ENCODE results near the gene SPATA16. TPM values are rescaled to one million over a fixed set of nuclear protein-coding genes. Genes with fewer than 3 reads are reported as not detected.

Gene SPATA16
- total and polyA plus RNA-seq, 7 donors, result not detected

DNA sequence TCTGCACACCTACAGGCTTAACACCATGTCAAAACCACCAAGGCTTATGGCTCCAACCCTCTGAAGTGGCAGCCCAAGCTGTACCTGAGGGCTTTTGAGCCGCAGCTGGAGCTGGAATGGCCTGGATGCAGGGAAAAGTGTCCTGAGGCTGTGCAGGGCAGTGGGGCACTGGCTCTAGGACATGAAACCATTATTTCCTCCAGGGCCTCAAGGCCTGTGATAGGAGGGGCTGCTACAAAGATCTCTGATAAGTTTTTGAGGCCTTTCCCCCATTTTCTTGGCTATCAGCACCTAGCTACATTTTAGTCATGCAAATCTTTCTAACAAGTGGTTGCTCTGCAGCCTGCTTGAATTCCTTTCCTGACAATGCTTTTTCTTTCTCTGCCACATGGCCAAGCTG lies 37.6 kb downstream of the SPATA16 start:
- no peaks in the 10 kb centered on the region for H3K4me1 ChIP-seq
- no peak for DNase-seq
- no peaks in the 10 kb centered on the region for H3K27me3 ChIP-seq
- H3K4me3 ChIP-seq, result no peak overlapping the region
- H3K36me3 ChIP-seq, result no peaks in the 10 kb centered on the region
- peaks cover 0 to 6% (median 0%) of the 10 kb centered on the region in 4 donors for H3K9me3 ChIP-seq
- 63 to 78% methylated on average over 1 of the region's 1 CpG for WGBS, 2 donors
- intact Hi-C loops (cut with DNase I), result no loop called here
- no peak overlapping the region for H3K27ac ChIP-seq
- TF ChIP-seq, protein P1, sequence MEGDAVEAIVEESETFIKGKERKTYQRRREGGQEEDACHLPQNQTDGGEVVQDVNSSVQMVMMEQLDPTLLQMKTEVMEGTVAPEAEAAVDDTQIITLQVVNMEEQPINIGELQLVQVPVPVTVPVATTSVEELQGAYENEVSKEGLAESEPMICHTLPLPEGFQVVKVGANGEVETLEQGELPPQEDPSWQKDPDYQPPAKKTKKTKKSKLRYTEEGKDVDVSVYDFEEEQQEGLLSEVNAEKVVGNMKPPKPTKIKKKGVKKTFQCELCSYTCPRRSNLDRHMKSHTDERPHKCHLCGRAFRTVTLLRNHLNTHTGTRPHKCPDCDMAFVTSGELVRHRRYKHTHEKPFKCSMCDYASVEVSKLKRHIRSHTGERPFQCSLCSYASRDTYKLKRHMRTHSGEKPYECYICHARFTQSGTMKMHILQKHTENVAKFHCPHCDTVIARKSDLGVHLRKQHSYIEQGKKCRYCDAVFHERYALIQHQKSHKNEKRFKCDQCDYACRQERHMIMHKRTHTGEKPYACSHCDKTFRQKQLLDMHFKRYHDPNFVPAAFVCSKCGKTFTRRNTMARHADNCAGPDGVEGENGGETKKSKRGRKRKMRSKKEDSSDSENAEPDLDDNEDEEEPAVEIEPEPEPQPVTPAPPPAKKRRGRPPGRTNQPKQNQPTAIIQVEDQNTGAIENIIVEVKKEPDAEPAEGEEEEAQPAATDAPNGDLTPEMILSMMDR (IDR thresholded peaks at IDR 0.05), result no peak
- TF ChIP-seq POLR2AphosphoS5 (IDR thresholded peaks at IDR 0.05) (no peak), POLR2A (IDR thresholded peaks at IDR 0.05) (no peak), EP300 (IDR thresholded peaks at IDR 0.05) (no peak)

DNA sequence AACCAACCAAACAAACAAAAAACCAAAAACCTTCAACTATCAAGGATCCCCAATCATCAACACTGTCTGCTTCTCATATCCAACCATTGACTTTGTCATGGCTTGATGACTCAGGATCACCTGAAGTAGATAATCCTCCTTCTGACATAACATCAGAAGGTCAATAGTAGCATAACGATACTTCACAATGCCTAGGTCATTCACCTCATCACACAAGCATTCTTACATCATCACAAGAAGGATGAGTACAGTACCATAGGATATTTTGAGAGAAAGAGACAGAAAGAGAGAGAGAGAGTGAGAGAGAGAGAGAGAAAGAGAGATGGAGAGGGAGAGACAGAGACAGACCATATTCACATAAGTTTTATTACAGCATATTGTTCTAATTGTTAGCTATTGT lies 42.1 kb downstream of the SPATA16 start:
- H3K27me3 ChIP-seq, result no peaks in the 10 kb centered on the region
- H3K36me3 ChIP-seq, result no peaks in the 10 kb centered on the region
- H3K9me3 ChIP-seq, result peaks cover 0 to 6% (median 0%) of the 10 kb centered on the region in 4 donors
- WGBS, 2 donors, result 83 to 92% methylated on average over 1 of the region's 1 CpG
- intact Hi-C loops (cut with DNase I), result no loop called here
- H3K4me1 ChIP-seq, result no peaks in the 10 kb centered on the region
- no peak overlapping the region for H3K4me3 ChIP-seq
- no peak for DNase-seq
- TF ChIP-seq POLR2AphosphoS5 (IDR thresholded peaks at IDR 0.05) (no peak), POLR2A (IDR thresholded peaks at IDR 0.05) (no peak), EP300 (IDR thresholded peaks at IDR 0.05) (no peak)
- TF ChIP-seq, protein P1 (IDR thresholded peaks at IDR 0.05), result no peak
- H3K27ac ChIP-seq, result no peak overlapping the region

DNA sequence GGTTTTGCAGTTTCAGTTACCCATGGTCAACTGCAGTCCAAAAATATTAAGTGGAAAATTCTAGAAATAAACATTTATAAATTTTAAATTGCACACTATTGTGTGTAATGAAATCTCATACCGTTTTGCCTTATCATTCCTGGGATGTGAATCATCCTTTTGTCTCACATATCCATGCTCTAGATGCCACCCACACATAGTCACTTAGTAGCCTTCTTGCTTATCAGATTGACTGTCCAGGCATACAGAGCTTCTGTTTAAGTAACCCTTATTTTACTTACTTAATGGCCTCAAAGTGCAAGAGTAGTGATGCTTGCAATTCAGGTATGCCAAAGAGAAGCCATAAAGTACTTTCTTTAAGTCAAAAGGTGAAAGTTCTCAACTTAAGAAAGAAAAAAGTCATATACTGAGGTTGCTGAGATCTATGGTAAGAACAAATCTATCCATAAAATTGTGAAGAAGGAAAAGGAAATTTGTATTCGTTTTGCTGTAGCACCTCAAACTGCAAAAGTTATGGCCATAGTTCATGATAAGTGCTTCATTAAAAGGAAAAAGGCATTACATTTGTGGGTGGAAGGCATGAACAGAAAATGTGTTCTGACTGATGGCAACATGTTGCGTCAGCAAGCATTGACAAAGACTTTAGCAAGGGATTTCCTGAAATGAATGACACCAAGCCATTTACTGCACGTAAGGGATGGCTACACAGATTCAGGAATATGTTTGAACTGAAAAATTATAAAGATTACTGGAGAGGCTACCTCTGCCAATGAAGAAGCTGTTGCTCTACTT lies 43.8 kb downstream of the SPATA16 start:
- intact Hi-C loops (cut with DNase I), result no loop called here
- DNase-seq, result no peak
- Histone ChIP-seq H3K36me3 (no peaks in the 10 kb centered on the region), H3K9me3 (no peaks in the 10 kb centered on the region), H3K4me3 (no peak overlapping the region), H3K27me3 (no peaks in the 10 kb centered on the region), H3K4me1 (no peaks in the 10 kb centered on the region), H3K27ac (no peak overlapping the region)
- WGBS, 2 donors, result 66 to 76% methylated on average over 4 of the region's 4 CpGs
- no peak for TF ChIP-seq EP300 (IDR thresholded peaks at IDR 0.05)
- TF ChIP-seq, protein P1 (IDR thresholded peaks at IDR 0.05), result no peak
- no peak for TF ChIP-seq POLR2A (IDR thresholded peaks at IDR 0.05)
- no peak for TF ChIP-seq POLR2AphosphoS5 (IDR thresholded peaks at IDR 0.05)

DNA sequence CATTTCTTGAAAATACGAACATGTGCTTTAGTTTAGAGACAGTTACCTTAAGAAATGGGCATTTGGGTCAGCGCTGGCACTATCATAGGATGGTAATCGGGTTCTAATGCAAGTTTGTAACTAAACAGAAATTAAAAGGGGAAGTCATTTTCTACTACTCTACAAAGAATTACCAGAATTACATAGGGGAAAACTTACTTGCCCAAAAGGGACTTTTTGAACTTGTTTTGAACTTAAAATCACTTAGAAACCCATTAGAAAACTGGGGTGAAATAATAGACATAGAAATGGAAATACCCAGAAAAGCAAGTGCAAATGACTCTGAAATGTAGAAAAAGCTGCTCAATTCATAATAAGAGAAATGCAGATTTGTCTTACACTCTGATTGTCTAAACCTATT lies 44.9 kb downstream of the SPATA16 start:
- WGBS, 2 donors, result 85 to 87% methylated on average over 3 of the region's 3 CpGs
- Histone ChIP-seq H3K9me3 (no peaks in the 10 kb centered on the region), H3K4me1 (no peaks in the 10 kb centered on the region), H3K27me3 (no peaks in the 10 kb centered on the region), H3K36me3 (no peaks in the 10 kb centered on the region), H3K4me3 (no peak overlapping the region), H3K27ac (no peak overlapping the region)
- no peak for DNase-seq
- TF ChIP-seq POLR2A (IDR thresholded peaks at IDR 0.05), result no peak
- TF ChIP-seq POLR2AphosphoS5 (IDR thresholded peaks at IDR 0.05), result no peak
- no peak for TF ChIP-seq EP300 (IDR thresholded peaks at IDR 0.05)
- TF ChIP-seq, protein P1 (IDR thresholded peaks at IDR 0.05), result no peak
- intact Hi-C loops (cut with DNase I), result no loop called here

Data from sigmoid colon (tissue), 7 donors.